GM18870 (cell line): ENCODE data around the gene C4BPB.

ENCODE experiments used
- ATAC-seq: cut with Tn5 transposase; IDR thresholded peaks from one replicate; pipeline ENCODE4 v1.9.1; 2021; ENCODE audit warnings: moderate library complexity; ENCODE audit not compliant: unreplicated experiment

Gene C4BPB

DNA sequence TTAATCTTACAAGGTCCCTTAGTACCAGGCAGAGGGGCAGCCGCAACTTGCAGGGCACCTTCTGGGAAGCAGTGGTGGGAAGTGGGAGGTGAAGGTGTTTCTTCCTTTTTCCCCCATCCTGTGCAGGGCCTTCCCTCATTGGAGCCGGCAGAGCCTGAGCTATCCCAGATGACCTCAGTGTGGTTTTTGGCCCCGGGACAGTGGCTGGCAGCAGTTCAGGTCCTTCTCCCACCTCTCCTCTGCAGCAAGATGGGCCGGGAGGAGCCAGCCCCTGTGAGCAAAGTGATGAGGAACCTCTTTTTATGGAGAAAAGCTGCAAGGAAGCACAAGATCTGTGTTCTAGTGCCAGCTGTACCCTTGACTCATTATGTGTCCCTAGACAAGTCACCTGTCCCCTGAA is 28.8 kb upstream of the C4BPB start:
- no peak for ATAC-seq

DNA sequence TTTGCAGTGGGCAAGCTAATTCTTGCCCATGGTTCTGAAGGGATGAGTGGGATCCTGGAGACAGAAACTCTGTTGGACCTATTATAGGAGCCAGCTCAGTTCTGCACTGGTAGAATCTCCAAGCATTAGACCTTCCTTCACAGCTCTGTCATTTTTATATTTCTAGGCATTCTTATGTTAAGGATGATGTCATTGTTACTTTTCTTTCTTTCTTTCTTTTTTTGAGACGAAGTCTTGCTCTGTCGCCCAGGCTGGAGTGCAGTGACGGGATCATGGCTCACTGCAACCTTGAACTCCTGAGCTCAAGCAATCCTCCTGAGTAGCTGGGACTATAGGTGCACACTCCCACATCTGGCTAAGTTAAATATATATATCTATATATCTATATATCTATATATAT is 28.1 kb upstream of the C4BPB start:
- ATAC-seq: no peak

GRCh38 chr1:207062058-207062457 is 26.6 kb upstream of the C4BPB start:
- ATAC-seq: no peak

- ATAC-seq: no peak
Measured at GRCh38 chr1:207063014-207063413, 25.6 kb upstream of the C4BPB start.

GRCh38 chr1:207064561-207064960 is 24.1 kb upstream of the C4BPB start:
- ATAC-seq: no peak

GRCh38 chr1:207067185-207067584 is 21.5 kb upstream of the C4BPB start:
- ATAC-seq: no peak

GRCh38 chr1:207067665-207068064 is 21.0 kb upstream of the C4BPB start:
- no peak for ATAC-seq

DNA sequence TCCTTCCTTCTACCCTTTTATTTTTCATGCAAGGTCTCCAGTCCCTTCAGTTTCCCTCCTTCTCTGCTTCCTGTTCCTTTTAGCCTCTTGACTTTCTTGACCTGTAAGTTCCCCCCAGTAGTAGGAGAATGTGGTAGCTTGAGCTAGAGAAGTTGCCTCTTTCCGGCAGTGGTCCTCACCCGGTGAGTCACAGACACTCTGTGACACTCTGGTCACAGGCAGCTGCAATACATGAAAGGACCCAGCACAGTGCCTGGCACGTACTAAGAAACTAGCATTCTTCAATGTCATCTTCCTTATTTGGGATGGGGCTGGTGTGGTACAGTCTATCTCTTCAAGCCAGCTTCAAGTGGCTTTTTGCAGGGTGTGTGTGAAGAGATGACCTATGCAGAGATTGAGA is 19.6 kb upstream of the C4BPB start:
- no peak for ATAC-seq

- no peak for ATAC-seq
Measured at GRCh38 chr1:207069858-207070506, 18.7 kb upstream of the C4BPB start.

DNA sequence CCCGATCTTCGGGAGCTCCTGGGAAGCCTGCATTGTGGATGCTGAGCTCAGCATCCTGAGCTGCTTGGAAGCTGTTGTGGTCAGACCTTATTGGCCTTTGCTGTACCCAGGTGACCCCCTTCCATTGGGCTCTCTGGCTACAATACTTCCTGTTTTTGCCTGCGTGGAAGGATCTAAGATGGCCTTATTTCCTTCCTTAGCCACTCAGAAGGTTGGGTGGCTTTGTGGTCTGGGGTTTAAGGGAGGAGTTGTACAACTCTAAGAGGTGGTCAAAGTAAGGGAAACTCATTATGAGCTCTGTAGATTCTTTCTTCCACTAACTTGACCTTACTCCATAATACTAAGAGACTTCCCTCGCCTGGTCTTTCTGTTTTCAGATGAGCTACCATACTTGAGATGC is 17.8 kb upstream of the C4BPB start:
- ATAC-seq: no peak

- ATAC-seq: no peak
Measured at GRCh38 chr1:207071426-207071825, 17.2 kb upstream of the C4BPB start.

- ATAC-seq: no peak
Measured at GRCh38 chr1:207072233-207072632, 16.4 kb upstream of the C4BPB start.

- ATAC-seq: no peak
Measured at GRCh38 chr1:207073906-207074820, 14.5 kb upstream of the C4BPB start.

- ATAC-seq: no peak
Measured at GRCh38 chr1:207076181-207076955, 12.3 kb upstream of the C4BPB start.

DNA sequence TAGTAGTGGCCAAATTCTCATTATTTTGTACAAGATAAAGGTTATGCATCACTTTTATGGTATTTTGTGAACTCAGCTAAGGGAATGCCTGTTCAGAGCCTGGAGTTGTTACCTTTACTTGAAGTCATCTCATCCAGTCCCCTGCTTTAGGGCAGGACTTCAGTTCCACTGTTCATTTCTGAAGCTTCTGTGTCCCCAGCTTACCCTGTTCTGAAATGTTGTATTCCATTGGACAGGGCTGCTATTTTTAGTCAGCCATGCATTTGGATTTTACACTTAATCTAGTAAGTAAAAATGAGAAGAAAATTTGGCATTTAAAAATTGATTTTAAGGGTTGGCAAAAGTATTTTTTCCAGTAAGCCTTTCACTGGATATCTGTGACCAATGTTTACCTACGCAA is 11.6 kb upstream of the C4BPB start:
- no peak for ATAC-seq

DNA sequence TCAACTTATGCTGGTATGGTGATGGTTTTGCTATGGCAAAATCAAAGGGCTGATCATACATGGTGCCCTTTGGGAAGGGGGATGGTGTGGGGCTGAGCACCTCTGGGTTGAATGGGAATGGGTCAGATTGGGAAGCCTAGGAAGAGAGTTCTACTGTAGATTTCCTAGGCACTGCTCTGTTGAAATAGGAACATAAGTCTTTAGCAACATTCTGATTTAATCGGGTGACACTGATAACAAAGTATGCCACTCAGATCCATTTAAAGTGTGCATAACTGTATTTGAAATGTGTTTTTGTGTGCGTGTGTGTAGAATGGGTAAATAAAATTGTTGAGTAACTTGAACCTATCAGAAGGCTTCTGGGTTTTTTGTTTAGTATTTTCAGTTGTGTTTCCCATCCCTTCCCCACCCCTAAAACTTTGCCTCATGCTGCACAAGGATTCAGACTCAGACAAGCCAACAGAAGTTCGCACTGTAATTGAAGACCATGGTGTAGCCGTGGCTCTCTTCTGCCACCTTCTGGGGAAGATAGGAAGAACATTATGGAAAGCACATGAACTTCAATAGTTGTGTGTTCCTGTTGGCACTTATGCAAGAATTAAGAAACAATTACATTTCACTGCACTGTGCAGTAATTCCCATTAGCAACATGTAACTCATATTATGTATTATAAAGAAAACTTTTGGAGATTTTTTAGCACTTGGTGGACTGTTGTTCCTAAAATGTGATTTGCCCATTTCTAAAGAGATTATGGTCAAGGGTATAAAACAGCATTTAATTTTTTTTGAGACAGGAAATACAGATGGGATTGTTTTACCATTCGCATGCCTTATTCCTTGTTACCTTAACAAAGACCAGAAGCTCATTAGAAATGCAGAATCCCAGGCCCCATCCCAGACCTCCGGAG is 10.9 kb upstream of the C4BPB start:
- ATAC-seq: no peak

DNA sequence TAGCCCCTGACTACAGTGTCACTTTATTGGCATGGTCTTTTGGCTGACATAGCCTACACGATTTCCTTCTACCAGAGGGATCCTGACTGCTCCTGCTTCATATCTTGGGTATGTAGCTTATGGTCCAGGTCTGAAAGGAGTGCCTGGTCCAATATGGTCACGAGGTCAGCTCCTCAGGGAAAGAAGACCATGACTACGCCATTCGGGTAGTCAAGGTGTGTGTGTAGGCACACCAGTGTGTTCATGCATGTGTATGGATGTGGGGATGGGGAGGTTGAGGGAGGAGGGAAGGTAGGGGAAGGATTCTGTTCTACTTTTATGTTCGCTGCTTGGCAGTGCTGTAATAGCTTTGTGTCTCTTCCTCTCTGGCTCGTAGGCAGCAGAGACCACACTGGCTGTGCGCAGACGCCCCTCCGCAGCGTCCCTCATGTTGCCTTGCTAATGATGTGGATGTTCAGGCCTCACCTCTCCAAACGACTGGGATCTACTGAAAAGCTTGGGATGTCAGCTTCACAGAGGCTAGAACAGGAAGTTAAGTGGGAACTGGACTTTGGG is 10.0 kb upstream of the C4BPB start:
- ATAC-seq: no peak

DNA sequence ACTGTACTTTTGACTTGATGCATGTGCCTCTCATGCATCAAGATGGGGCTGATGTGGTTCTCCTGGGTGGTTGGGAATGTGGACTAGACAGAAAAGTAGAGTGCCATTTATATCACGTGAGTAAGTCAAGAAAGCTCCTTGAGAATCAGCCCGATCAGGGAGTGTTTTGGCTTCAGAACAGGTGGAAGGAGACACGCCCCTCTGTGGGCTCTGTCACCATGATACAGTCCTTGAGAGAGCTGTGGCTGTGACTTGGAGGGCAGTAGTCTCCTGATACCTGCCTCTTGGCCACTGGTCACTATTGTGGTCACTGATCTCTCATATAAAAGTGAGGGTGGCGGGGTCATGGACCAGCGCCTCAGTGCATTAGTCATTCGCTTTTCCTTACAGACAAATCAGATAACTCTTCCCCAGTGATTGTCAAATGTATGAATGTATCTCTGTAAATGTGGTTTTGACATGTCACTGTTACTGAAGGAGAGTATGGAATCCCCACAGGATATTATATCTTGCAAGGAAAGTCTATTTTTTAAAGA is 8.9 kb upstream of the C4BPB start:
- no peak for ATAC-seq

- ATAC-seq: no peak
Measured at GRCh38 chr1:207081088-207081487, 7.6 kb upstream of the C4BPB start.

DNA sequence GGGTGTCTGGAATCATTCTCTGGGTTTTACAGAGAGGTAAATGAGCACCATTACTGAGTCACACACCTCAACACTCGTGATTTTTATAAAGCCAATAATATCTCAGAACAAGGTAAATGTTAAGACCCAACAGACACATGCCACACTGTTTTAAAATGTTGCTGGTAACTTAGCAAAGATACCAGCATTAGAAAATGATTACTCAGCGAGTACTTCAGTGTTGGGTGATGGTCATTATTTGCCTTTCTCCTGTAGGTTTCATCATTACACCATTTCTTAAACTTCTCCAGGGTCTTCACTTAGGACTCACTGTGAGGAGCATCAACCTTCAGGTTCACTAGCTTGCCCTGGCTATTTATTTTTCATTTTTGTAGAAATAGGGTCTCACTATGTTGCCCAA is 6.9 kb upstream of the C4BPB start:
- ATAC-seq: no peak
